Natural killer cell (primary cell): Measurements from ENCODE around the gene EFHC1. TPM values are rescaled to one million over a fixed set of nuclear protein-coding genes. Genes with fewer than 3 reads are reported as not detected.
A peak's percentile ranks its signal among the peaks of the same experiment; 100 is the strongest.

Experiments
- ATAC-seq, 3 donors: fragments of 150-1000 bp in 2 of 3; fragments of 200-7000 bp in 1 of 3; cut with Tn5 transposase; 1 replicate in 1 of 3; 2 replicates in 2 of 3; pipeline ENCODE4 v1.10.0; 2021; ENCODE audit warnings: mild to moderate bottlenecking in 2 of 3, moderate library complexity in 2 of 3
- DNase-seq, 2 donors: peaks; one replicate each; pipeline versions ENCODE4 v3.0.0 to v3.0.0-alpha.2; 2013 to 2021; ENCODE audit warnings: mixed read lengths in 1 of 2
- H3K27ac ChIP-seq: one replicate; pipeline ENCODE4 v1.5.1; 2013; ENCODE audit warnings: mild to moderate bottlenecking, low read length
- H3K27me3 ChIP-seq: one replicate; pipeline ENCODE4 v1.6.1; 2013; ENCODE audit warnings: low read length; ENCODE audit not compliant: control insufficient read depth, insufficient read depth
- H3K36me3 ChIP-seq: one replicate; pipeline ENCODE4 v1.6.1; 2013; ENCODE audit warnings: low read length; ENCODE audit not compliant: control insufficient read depth, insufficient read depth
- H3K4me1 ChIP-seq: one replicate; pipeline ENCODE4 v1.6.1; 2013; ENCODE audit warnings: low read length; ENCODE audit not compliant: control insufficient read depth, insufficient read depth
- H3K4me3 ChIP-seq: one replicate; pipeline ENCODE4 v1.5.1; 2013; ENCODE audit warnings: low read length
- H3K9me3 ChIP-seq: one replicate; pipeline ENCODE4 v1.6.1; 2013; ENCODE audit warnings: low read length; ENCODE audit not compliant: control insufficient read depth, insufficient read depth
- H3K27ac Mint-ChIP-seq, 2 donors: one replicate each; pipeline ENCODE4 v1.8.0; 2022; ENCODE audit warnings: mild to moderate bottlenecking in 2 of 2, mixed read lengths in 2 of 2, moderate library complexity in 1 of 2
- H3K27me3 Mint-ChIP-seq, 2 donors: one replicate each; pipeline ENCODE4 v1.8.0; 2022; ENCODE audit warnings: low read depth in 2 of 2, mixed read lengths in 2 of 2
- H3K36me3 Mint-ChIP-seq: one replicate; pipeline ENCODE4 v1.8.0; 2022; ENCODE audit warnings: mixed read lengths
- H3K4me1 Mint-ChIP-seq, 2 donors: one replicate each; pipeline ENCODE4 v1.8.0; 2022; ENCODE audit warnings: mixed read lengths in 2 of 2
- H3K4me3 Mint-ChIP-seq: one replicate; pipeline ENCODE4 v1.8.0; 2022; ENCODE audit warnings: mild to moderate bottlenecking, moderate library complexity, mixed read lengths
- H3K9me3 Mint-ChIP-seq, 2 donors: one replicate each; pipeline ENCODE4 v1.8.0; 2022; ENCODE audit warnings: mixed read lengths in 2 of 2
- CTCF ChIP-seq: fragments of 200-600 bp; IDR thresholded peaks from one replicate; pipeline ENCODE4 v1.8.0; 2022; ENCODE audit warnings: antibody characterized with exemption
- WGBS: methylation state at CpG from one replicate; pipeline ENCODE4 v1.1.7; 2013; ENCODE audit warnings: missing lambda C conversion rate; ENCODE audit not compliant: insufficient coverage; 5-methylcytosine and 5-hydroxymethylcytosine counted together
- intact Hi-C: fragments of 100-400 bp; cut with micrococcal nuclease; formaldehyde crosslinking; loops from one replicate; pipeline ENCODE4 v1.14.2; 2022
- total RNA-seq, 4 donors: library from RNA; stranded (reverse); fragments of 120-200 nt in 1 of 4; gene quantifications; one replicate each; pipeline versions ENCODE4 v1.2.3 to v1.2.4, GENCODE V29; 2013 to 2022

The EFHC1 gene
- total RNA-seq, 3 donors from 2014 or later (not counting 1 experiment from before 2014, with no cell fraction given), result 10.7 to 20.9 (median 13.7) TPM

- DNase-seq (no peak), ATAC-seq (no peak)
- TF ChIP-seq CTCF, result no peak
- Mint-ChIP-seq H3K27ac (no peak overlapping the region), H3K4me1 (peaks cover 7 to 21% of the 10 kb centered on the region in 2 donors), H3K36me3 (peaks cover 15% of the 10 kb centered on the region), H3K9me3 (no peaks in the 10 kb centered on the region), H3K4me3 (no peak overlapping the region), H3K27me3 (no peaks in the 10 kb centered on the region)
- H3K27ac ChIP-seq, result no peak overlapping the region
- no peaks in the 10 kb centered on the region for H3K4me1 ChIP-seq
- 100% methylated on average over 2 of the region's 4 CpGs for WGBS
- H3K36me3 ChIP-seq, result peaks cover 32% of the 10 kb centered on the region
- H3K9me3 ChIP-seq, result no peaks in the 10 kb centered on the region
- intact Hi-C loops, result no loop called here
- H3K27me3 ChIP-seq, result no peaks in the 10 kb centered on the region
- no peak overlapping the region for H3K4me3 ChIP-seq
Observed at GRCh38 chr6:52513896-52514295, 93.8 kb downstream of the EFHC1 start.

- Histone ChIP-seq H3K36me3 (peaks cover 26% of the 10 kb centered on the region), H3K27me3 (no peaks in the 10 kb centered on the region), H3K4me3 (no peak overlapping the region), H3K27ac (no peak overlapping the region), H3K9me3 (no peaks in the 10 kb centered on the region), H3K4me1 (no peaks in the 10 kb centered on the region)
- intact Hi-C loops, result no loop called here
- no peak for TF ChIP-seq CTCF
- no peak overlapping the region for H3K4me3 Mint-ChIP-seq
- WGBS, result 71% methylated on average over 7 of the region's 7 CpGs
- no peak for ATAC-seq
- H3K27me3 Mint-ChIP-seq, result no peaks in the 10 kb centered on the region
- DNase-seq, result no peak
- H3K4me1 Mint-ChIP-seq, result peaks cover 13 to 27% of the 10 kb centered on the region in 2 donors
- H3K36me3 Mint-ChIP-seq, result peaks cover 15% of the 10 kb centered on the region
- H3K27ac Mint-ChIP-seq, result peak overlapping the region in 1 of 2 donors; percentile 33
- no peaks in the 10 kb centered on the region for H3K9me3 Mint-ChIP-seq
Observed at GRCh38 chr6:52514514-52514913, 94.4 kb downstream of the EFHC1 start.

- H3K9me3 Mint-ChIP-seq, result no peaks in the 10 kb centered on the region
- WGBS, result 100% methylated on average over 2 of the region's 2 CpGs
- no peaks in the 10 kb centered on the region for H3K4me1 ChIP-seq
- H3K9me3 ChIP-seq, result no peaks in the 10 kb centered on the region
- H3K36me3 ChIP-seq, result peaks cover 24% of the 10 kb centered on the region
- no peak overlapping the region for H3K4me3 Mint-ChIP-seq
- no peak for ATAC-seq
- TF ChIP-seq CTCF, result no peak
- no peaks in the 10 kb centered on the region for H3K27me3 ChIP-seq
- intact Hi-C loops, result no loop called here
- peak overlapping the region in 1 of 2 donors; percentile 33 for H3K27ac Mint-ChIP-seq
- peaks cover 14 to 36% of the 10 kb centered on the region in 2 donors for H3K4me1 Mint-ChIP-seq
- H3K27ac ChIP-seq, result no peak overlapping the region
- no peaks in the 10 kb centered on the region for H3K27me3 Mint-ChIP-seq
- no peak overlapping the region for H3K4me3 ChIP-seq
- DNase-seq, result no peak
- peaks cover 15% of the 10 kb centered on the region for H3K36me3 Mint-ChIP-seq
Observed at GRCh38 chr6:52515219-52515960, 95.2 kb downstream of the EFHC1 start.

- Histone ChIP-seq H3K9me3 (no peaks in the 10 kb centered on the region), H3K4me1 (no peaks in the 10 kb centered on the region), H3K36me3 (peaks cover 22% of the 10 kb centered on the region), H3K27me3 (no peaks in the 10 kb centered on the region), H3K4me3 (no peak overlapping the region), H3K27ac (no peak overlapping the region)
- H3K9me3 Mint-ChIP-seq, result no peaks in the 10 kb centered on the region
- WGBS, result 100% methylated on average over 1 of the region's 1 CpG
- H3K27ac Mint-ChIP-seq, result no peak overlapping the region
- DNase-seq (no peak), ATAC-seq (no peak)
- intact Hi-C loops, result no loop called here
- H3K4me3 Mint-ChIP-seq, result no peak overlapping the region
- H3K27me3 Mint-ChIP-seq, result no peaks in the 10 kb centered on the region
- peaks cover 15% of the 10 kb centered on the region for H3K36me3 Mint-ChIP-seq
- peaks cover 14 to 40% of the 10 kb centered on the region in 2 donors for H3K4me1 Mint-ChIP-seq
- TF ChIP-seq CTCF, result no peak
Observed at GRCh38 chr6:52516269-52516668, 96.1 kb downstream of the EFHC1 start.
